Astrocyte (in vitro differentiated cells and primary cell): ENCODE measurements around the gene PTCRA. TPM values are rescaled to one million over a fixed set of nuclear protein-coding genes. Genes with fewer than 3 reads are reported as not detected.
"Not testable (repeated sequence)": the region's sequence is repeated elsewhere in the genome, so short reads cannot be mapped to it uniquely, and the experiment has no call there.

ENCODE experiments used
- DNase-seq: peaks from one replicate; pipeline ENCODE4 v3.0.0-alpha.2; 2010; ENCODE audit warnings: low read depth
- FAIRE-seq: peaks from 2 replicates; lab custom pipeline; 2011; peaks lifted over from hg19 to GRCh38; lab: Jason Lieb, UNC
- H2AFZ ChIP-seq: 2 replicates; pipeline ENCODE4 v1.6.0; 2012; ENCODE audit warnings: low read depth, low read length, inconsistent platforms
- H3K27ac ChIP-seq: 2 replicates; pipeline ENCODE4 v1.5.1; 2011; ENCODE audit warnings: low read depth, low read length, inconsistent platforms
- H3K27me3 ChIP-seq: 2 replicates; pipeline ENCODE4 v1.6.0; 2011; ENCODE audit warnings: low read length, inconsistent platforms; ENCODE audit not compliant: insufficient read depth
- H3K36me3 ChIP-seq: 2 replicates; pipeline ENCODE4 v1.5.1; 2011; ENCODE audit warnings: low read length, inconsistent platforms; ENCODE audit not compliant: insufficient read depth
- H3K4me1 ChIP-seq: 2 replicates; pipeline ENCODE4 v1.5.1; 2011; ENCODE audit warnings: low read length, inconsistent platforms; ENCODE audit not compliant: insufficient read depth
- H3K4me2 ChIP-seq: 2 replicates; pipeline ENCODE4 v1.6.0; 2012; ENCODE audit warnings: low read length, inconsistent platforms
- H3K4me3 ChIP-seq: 2 replicates; pipeline ENCODE4 v1.5.1; 2011; ENCODE audit warnings: low read depth, mild to moderate bottlenecking, low read length, inconsistent platforms; ENCODE audit not compliant: insufficient read depth
- H3K79me2 ChIP-seq: 2 replicates; pipeline ENCODE4 v1.6.0; 2012; ENCODE audit warnings: mild to moderate bottlenecking, low read length, inconsistent platforms; ENCODE audit not compliant: insufficient read depth
- H3K9ac ChIP-seq: 2 replicates; pipeline ENCODE4 v1.6.0; 2012; ENCODE audit warnings: mild to moderate bottlenecking, low read length, inconsistent platforms
- H3K9me3 ChIP-seq: 2 replicates; pipeline ENCODE4 v1.5.1; 2012; ENCODE audit warnings: low read depth, mild to moderate bottlenecking, low read length, inconsistent platforms; ENCODE audit not compliant: insufficient read depth
- H4K20me1 ChIP-seq: 2 replicates; pipeline ENCODE4 v1.6.0; 2012; ENCODE audit warnings: low read length, inconsistent platforms; ENCODE audit not compliant: insufficient read depth
- H3K27ac Mint-ChIP-seq: one replicate; pipeline ENCODE4 v1.8.0; 2021; ENCODE audit warnings: mild to moderate bottlenecking, mixed read lengths; ENCODE audit not compliant: unreplicated experiment
- H3K27me3 Mint-ChIP-seq: one replicate; pipeline ENCODE4 v1.8.0; 2021; ENCODE audit warnings: low read depth, mixed read lengths; ENCODE audit not compliant: unreplicated experiment
- H3K36me3 Mint-ChIP-seq: one replicate; pipeline ENCODE4 v1.8.0; 2021; ENCODE audit warnings: low read depth, mixed read lengths; ENCODE audit not compliant: unreplicated experiment
- H3K4me1 Mint-ChIP-seq: one replicate; pipeline ENCODE4 v1.8.0; 2021; ENCODE audit warnings: low read depth, mixed read lengths; ENCODE audit not compliant: unreplicated experiment
- H3K4me3 Mint-ChIP-seq: one replicate; pipeline ENCODE4 v1.8.0; 2021; ENCODE audit warnings: mild to moderate bottlenecking, moderate library complexity, mixed read lengths; ENCODE audit not compliant: unreplicated experiment
- H3K9me3 Mint-ChIP-seq: one replicate; pipeline ENCODE4 v1.8.0; 2021; ENCODE audit warnings: mild to moderate bottlenecking, mixed read lengths; ENCODE audit not compliant: unreplicated experiment
- CTCF ChIP-seq: IDR thresholded peaks from 2 replicates; pipeline ENCODE4 v1.5.1; 2011; ENCODE audit warnings: low read depth, mild to moderate bottlenecking, inconsistent platforms, low read length, moderate library complexity; ENCODE audit not compliant: insufficient read depth
- EZH2 ChIP-seq: IDR thresholded peaks from 2 replicates; pipeline ENCODE4 v1.6.1; 2012; ENCODE audit warnings: mild to moderate bottlenecking, low read length, inconsistent platforms; ENCODE audit not compliant: insufficient read depth
- total RNA-seq: library from RNA; stranded (reverse); gene quantifications from 2 replicates; pipeline ENCODE4 v1.2.1, GENCODE V29; 2021

The PTCRA gene
- total RNA-seq, 1 donor from 2014 or later, result not detected

GRCh38 chr6:42947950-42948349 is 32.1 kb downstream of the PTCRA start:
- H3K79me2 ChIP-seq, result no peaks in the 10 kb centered on the region
- H3K27ac ChIP-seq, result no peak overlapping the region
- TF ChIP-seq EZH2 (no peak), CTCF (no peak)
- H3K4me2 ChIP-seq, result no peak overlapping the region
- FAIRE-seq, result no peak
- peaks cover 3% of the 10 kb centered on the region for H3K36me3 Mint-ChIP-seq
- no peaks in the 10 kb centered on the region for H3K4me1 Mint-ChIP-seq
- no peaks in the 10 kb centered on the region for H3K27me3 ChIP-seq
- H3K36me3 ChIP-seq, result peaks cover 6% of the 10 kb centered on the region
- no peaks in the 10 kb centered on the region for H3K4me1 ChIP-seq
- no peaks in the 10 kb centered on the region for H3K9me3 Mint-ChIP-seq
- no peaks in the 10 kb centered on the region for H3K27me3 Mint-ChIP-seq
- H3K4me3 ChIP-seq, result no peak overlapping the region
- H4K20me1 ChIP-seq, result no peaks in the 10 kb centered on the region
- no peak overlapping the region for H3K27ac Mint-ChIP-seq
- DNase-seq, result no peak
- no peak overlapping the region for H2AFZ ChIP-seq
- H3K9ac ChIP-seq, result no peak overlapping the region
- no peaks in the 10 kb centered on the region for H3K9me3 ChIP-seq
- H3K4me3 Mint-ChIP-seq, result no peak overlapping the region

GRCh38 chr6:42952389-42952788 is 36.5 kb downstream of the PTCRA start:
- H3K27ac ChIP-seq, result no peak overlapping the region
- no peaks in the 10 kb centered on the region for H3K4me1 Mint-ChIP-seq
- no peaks in the 10 kb centered on the region for H3K4me1 ChIP-seq
- no peaks in the 10 kb centered on the region for H3K27me3 Mint-ChIP-seq
- TF ChIP-seq CTCF (no peak), EZH2 (no peak)
- H3K4me3 ChIP-seq, result no peak overlapping the region
- H3K79me2 ChIP-seq, result no peaks in the 10 kb centered on the region
- H3K36me3 Mint-ChIP-seq, result no peaks in the 10 kb centered on the region
- H4K20me1 ChIP-seq, result no peaks in the 10 kb centered on the region
- no peaks in the 10 kb centered on the region for H3K27me3 ChIP-seq
- no peaks in the 10 kb centered on the region for H3K9me3 Mint-ChIP-seq
- DNase-seq (no peak), FAIRE-seq (no peak)
- H2AFZ ChIP-seq, result no peak overlapping the region
- H3K27ac Mint-ChIP-seq, result no peak overlapping the region
- no peak overlapping the region for H3K4me3 Mint-ChIP-seq
- no peak overlapping the region for H3K9ac ChIP-seq
- H3K36me3 ChIP-seq, result no peaks in the 10 kb centered on the region
- no peak overlapping the region for H3K4me2 ChIP-seq
- no peaks in the 10 kb centered on the region for H3K9me3 ChIP-seq

GRCh38 chr6:42954405-42954804 is 38.6 kb downstream of the PTCRA start:
- not testable (repeated sequence) for H3K27ac Mint-ChIP-seq, FAIRE-seq, DNase-seq, H3K4me2 ChIP-seq, H3K27ac ChIP-seq, H3K36me3 Mint-ChIP-seq, H2AFZ ChIP-seq, H3K4me3 Mint-ChIP-seq, H3K9me3 Mint-ChIP-seq, H3K4me1 Mint-ChIP-seq, H3K4me3 ChIP-seq, H4K20me1 ChIP-seq, H3K4me1 ChIP-seq, H3K9me3 ChIP-seq, H3K27me3 Mint-ChIP-seq, H3K79me2 ChIP-seq, H3K27me3 ChIP-seq, H3K36me3 ChIP-seq, H3K9ac ChIP-seq
